Karpas-422 (cell line): ENCODE measurements around the gene AFF3. TPM values are rescaled to one million over a fixed set of nuclear protein-coding genes. Genes with fewer than 3 reads are reported as not detected.

Experiments used
- DNase-seq: peaks from one replicate; pipeline ENCODE4 v3.0.0-alpha.2; 2015
- H2AFZ ChIP-seq: fragments of 200-600 bp; sonication (generic); 2 replicates; pipeline ENCODE4 v1.6.1; 2014; ENCODE audit warnings: antibody characterized with exemption, low read length, mixed read lengths
- H3K27ac ChIP-seq: fragments of 200-600 bp; sonication (generic); 2 replicates; pipeline ENCODE4 v1.5.1; 2014; ENCODE audit warnings: mild to moderate bottlenecking, low read length, moderate library complexity
- H3K27me3 ChIP-seq: fragments of 200-600 bp; sonication (generic); 2 replicates; pipeline ENCODE4 v1.6.1; 2014; ENCODE audit warnings: low read length, mixed read lengths
- H3K36me3 ChIP-seq: fragments of 200-600 bp; sonication (generic); 2 replicates; pipeline ENCODE4 v1.6.1; 2014; ENCODE audit warnings: low read length, mixed read lengths; ENCODE audit not compliant: insufficient read depth
- H3K4me1 ChIP-seq: fragments of 200-600 bp; sonication (generic); 2 replicates; pipeline ENCODE4 v1.6.1; 2014; ENCODE audit warnings: mild to moderate bottlenecking, low read length, mixed read lengths
- H3K4me2 ChIP-seq: fragments of 200-600 bp; sonication (generic); 2 replicates; pipeline ENCODE4 v1.6.1; 2014; ENCODE audit warnings: low read length, low read depth, mild to moderate bottlenecking; ENCODE audit not compliant: poor library complexity, severe bottlenecking
- H3K4me3 ChIP-seq: fragments of 200-600 bp; sonication (generic); 2 replicates; pipeline ENCODE4 v1.5.1; 2014; ENCODE audit warnings: mild to moderate bottlenecking, antibody characterized with exemption, low read length, mixed read lengths
- H3K79me2 ChIP-seq: fragments of 200-600 bp; sonication (generic); 2 replicates; pipeline ENCODE4 v1.6.1; 2014; ENCODE audit warnings: mild to moderate bottlenecking, low read length, mixed read lengths
- H3K9ac ChIP-seq: fragments of 200-600 bp; sonication (generic); 2 replicates; pipeline ENCODE4 v1.6.0; 2014; ENCODE audit warnings: low read length
- H3K9me2 ChIP-seq: fragments of 200-600 bp; sonication (generic), shearing (Covaris generic); replicated peaks from 2 replicates; pipeline ENCODE4 v1.6.0; 2014; ENCODE audit warnings: mild to moderate bottlenecking, low read length, moderate library complexity; ENCODE audit not compliant: insufficient read depth
- H3K9me3 ChIP-seq: fragments of 300-700, 200-600 bp; sonication (generic); 2 replicates; pipeline ENCODE4 v1.6.1; 2014; ENCODE audit warnings: low read length, mixed read lengths
- H4K20me1 ChIP-seq: fragments of 200-600 bp; sonication (generic); 2 replicates; pipeline ENCODE4 v1.6.1; 2014; ENCODE audit warnings: mild to moderate bottlenecking, antibody characterized with exemption, low read length, low read depth; ENCODE audit not compliant: insufficient read depth
- total RNA-seq: library from RNA; depleted of rRNA; stranded (reverse); fragments of >200 nt; shearing (Covaris generic); gene quantifications from 2 replicates; pipeline ENCODE4 v1.2.3, GENCODE V29; 2014; ENCODE audit warnings: low replicate concordance

Gene AFF3
- total RNA-seq, 1 experiment from 2014 or later: 99.7 TPM

GRCh38 chr2:99714349-99714748 lies 428.0 kb downstream of the AFF3 start:
- no peaks in the 10 kb centered on the region for H3K79me2 ChIP-seq
- H2AFZ ChIP-seq: no peak overlapping the region
- no peak overlapping the region for H3K27ac ChIP-seq
- H4K20me1 ChIP-seq: no peaks in the 10 kb centered on the region
- H3K9ac ChIP-seq: no peak overlapping the region
- H3K4me3 ChIP-seq: no peak overlapping the region
- DNase-seq: no peak
- H3K9me3 ChIP-seq: no peaks in the 10 kb centered on the region
- no peaks in the 10 kb centered on the region for H3K4me1 ChIP-seq
- no peaks in the 10 kb centered on the region for H3K27me3 ChIP-seq
- H3K36me3 ChIP-seq: no peaks in the 10 kb centered on the region
- no peak overlapping the region for H3K4me2 ChIP-seq
- no peaks in the 10 kb centered on the region for H3K9me2 ChIP-seq

- no peaks in the 10 kb centered on the region for H4K20me1 ChIP-seq
- no peak overlapping the region for H3K4me3 ChIP-seq
- no peaks in the 10 kb centered on the region for H3K27me3 ChIP-seq
These were observed 431.2 kb downstream of the AFF3 start for GRCh38 chr2:99711144-99711543.

GRCh38 chr2:99710721-99711120 lies 431.7 kb downstream of the AFF3 start:
- no peaks in the 10 kb centered on the region for H3K79me2 ChIP-seq
- H3K27ac ChIP-seq: no peak overlapping the region
- no peaks in the 10 kb centered on the region for H3K9me3 ChIP-seq
- H3K36me3 ChIP-seq: no peaks in the 10 kb centered on the region
- H3K4me1 ChIP-seq: peaks cover 31% of the 10 kb centered on the region
- H4K20me1 ChIP-seq: no peaks in the 10 kb centered on the region
- H2AFZ ChIP-seq: no peak overlapping the region
- H3K4me2 ChIP-seq: no peak overlapping the region
- H3K4me3 ChIP-seq: no peak overlapping the region
- H3K9ac ChIP-seq: no peak overlapping the region
- H3K9me2 ChIP-seq: no peaks in the 10 kb centered on the region
- no peak for DNase-seq
- no peaks in the 10 kb centered on the region for H3K27me3 ChIP-seq

More at GRCh38 chr2:99711144-99711543, 431.2 kb downstream of the AFF3 start:
- Histone ChIP-seq H3K36me3 (no peaks in the 10 kb centered on the region), H3K9me2 (no peaks in the 10 kb centered on the region), H3K4me2 (no peak overlapping the region), H2AFZ (no peak overlapping the region), H3K9me3 (no peaks in the 10 kb centered on the region), H3K9ac (no peak overlapping the region), H3K79me2 (no peaks in the 10 kb centered on the region), H3K27ac (no peak overlapping the region), H3K4me1 (peaks cover 31% of the 10 kb centered on the region)
- DNase-seq: no peak

GRCh38 chr2:99709229-99709628 lies 433.2 kb downstream of the AFF3 start:
- Histone ChIP-seq H2AFZ (no peak overlapping the region), H3K9ac (no peak overlapping the region), H3K4me2 (no peak overlapping the region), H3K4me3 (no peak overlapping the region), H3K4me1 (peaks cover 31% of the 10 kb centered on the region), H3K27me3 (no peaks in the 10 kb centered on the region), H3K36me3 (no peaks in the 10 kb centered on the region), H4K20me1 (no peaks in the 10 kb centered on the region), H3K79me2 (no peaks in the 10 kb centered on the region), H3K9me2 (no peaks in the 10 kb centered on the region), H3K9me3 (no peaks in the 10 kb centered on the region), H3K27ac (no peak overlapping the region)
- DNase-seq: no peak

- no peaks in the 10 kb centered on the region for H3K27me3 ChIP-seq
- peak overlapping the region; percentile 21 for H3K4me2 ChIP-seq
- H3K9me3 ChIP-seq: no peaks in the 10 kb centered on the region
- no peak overlapping the region for H3K4me3 ChIP-seq
- peak overlapping the region; percentile 29; the same call in 1 of the 2 replicates for H3K27ac ChIP-seq
- no peak overlapping the region for H3K9ac ChIP-seq
- H3K79me2 ChIP-seq: no peaks in the 10 kb centered on the region
- H3K36me3 ChIP-seq: no peaks in the 10 kb centered on the region
- no peak for DNase-seq
- H3K4me1 ChIP-seq: peaks cover 31% of the 10 kb centered on the region
- no peaks in the 10 kb centered on the region for H4K20me1 ChIP-seq
- no peaks in the 10 kb centered on the region for H3K9me2 ChIP-seq
- no peak overlapping the region for H2AFZ ChIP-seq
These were observed 434.2 kb downstream of the AFF3 start for GRCh38 chr2:99708231-99708630.

- no peak for DNase-seq
- Histone ChIP-seq H3K27me3 (no peaks in the 10 kb centered on the region), H3K9me2 (no peaks in the 10 kb centered on the region), H3K4me2 (no peak overlapping the region), H4K20me1 (no peaks in the 10 kb centered on the region), H3K9me3 (no peaks in the 10 kb centered on the region), H3K9ac (no peak overlapping the region), H2AFZ (no peak overlapping the region), H3K79me2 (no peaks in the 10 kb centered on the region), H3K4me3 (no peak overlapping the region), H3K36me3 (no peaks in the 10 kb centered on the region), H3K27ac (peak overlapping the region; percentile 4; the same call in 1 of the 2 replicates), H3K4me1 (peaks cover 31% of the 10 kb centered on the region)
These were observed 434.8 kb downstream of the AFF3 start for GRCh38 chr2:99707592-99707991.

- Histone ChIP-seq H3K27me3 (no peaks in the 10 kb centered on the region), H3K27ac (peak overlapping the region; percentile 4; the same call in 1 of the 2 replicates), H3K4me1 (peaks cover 31% of the 10 kb centered on the region), H3K9me3 (no peaks in the 10 kb centered on the region), H4K20me1 (no peaks in the 10 kb centered on the region), H3K4me2 (peak overlapping the region; percentile 56), H3K4me3 (no peak overlapping the region), H2AFZ (no peak overlapping the region), H3K36me3 (no peaks in the 10 kb centered on the region), H3K9ac (peak overlapping the region; percentile 21; the same call in 1 of the 2 replicates), H3K79me2 (no peaks in the 10 kb centered on the region), H3K9me2 (no peaks in the 10 kb centered on the region)
- peak; percentile 66 for DNase-seq
These were observed 435.7 kb downstream of the AFF3 start for GRCh38 chr2:99706735-99707134.

- H3K4me1 ChIP-seq: peaks cover 4% of the 10 kb centered on the region
- DNase-seq: no peak
- no peaks in the 10 kb centered on the region for H3K79me2 ChIP-seq
- H3K9me3 ChIP-seq: no peaks in the 10 kb centered on the region
- H3K4me2 ChIP-seq: no peak overlapping the region
- no peak overlapping the region for H3K4me3 ChIP-seq
- no peak overlapping the region for H2AFZ ChIP-seq
- no peaks in the 10 kb centered on the region for H3K27me3 ChIP-seq
- no peaks in the 10 kb centered on the region for H3K9me2 ChIP-seq
- H3K36me3 ChIP-seq: no peaks in the 10 kb centered on the region
- no peak overlapping the region for H3K27ac ChIP-seq
- H3K9ac ChIP-seq: no peak overlapping the region
- no peaks in the 10 kb centered on the region for H4K20me1 ChIP-seq
These were observed 440.9 kb downstream of the AFF3 start for GRCh38 chr2:99701503-99701902.
